AG04449 (cell line): ENCODE measurements around the gene DSE.

ENCODE experiments used
- CTCF ChIA-PET: fragments of 350-600 bp; formaldehyde crosslinking; extraction: SDS; loops from one replicate; lab custom pipeline; 2021; ENCODE audit warnings: antibody characterized with exemption; lab: Yijun Ruan, JAX
- POLR2A ChIA-PET: fragments of 400-600, 350-600 bp; formaldehyde crosslinking; extraction: SDS; loops from one replicate; lab custom pipeline; 2020; ENCODE audit warnings: antibody characterized with exemption, inconsistent platforms; lab: Yijun Ruan, JAX
- DNase-seq: peaks from one replicate; pipeline ENCODE4 v3.0.0-alpha.2; 2010; ENCODE audit warnings: low read depth, low spot score
- H3K4me3 ChIP-seq: 2 replicates; pipeline ENCODE4 v1.5.1; 2011; ENCODE audit warnings: low read depth, mild to moderate bottlenecking, control low read depth, low read length
- CTCF ChIP-seq: IDR thresholded peaks from one replicate; pipeline ENCODE4 v1.5.1; 2011; ENCODE audit warnings: mild to moderate bottlenecking, moderate library complexity, low read length, control low read depth, inconsistent platforms; ENCODE audit not compliant: insufficient read depth; ENCODE audit errors: missing control alignments

Gene DSE

GRCh38 chr6:116420341-116420740 is 49.6 kb downstream of the DSE start:
- ChIA-PET CTCF (interaction anchor here (1.2 to 6.3 kb wide), 3 partner anchors 12 to 132 kb away, joined by 3 to 26 read pairs (median 5); partner anchors contain the start of gene CALHM5), POLR2A (no interaction called here)
- DNase-seq: no peak
- TF ChIP-seq CTCF: no peak
- H3K4me3 ChIP-seq: no peak overlapping the region

GRCh38 chr6:116422238-116422637 is 51.5 kb downstream of the DSE start:
- H3K4me3 ChIP-seq: no peak overlapping the region
- no peak for DNase-seq
- CTCF ChIA-PET: interaction anchor here (1.2 to 6.3 kb wide), 5 partner anchors 26 to 205 kb away, joined by 3 to 26 read pairs (median 7); no protein-coding TSS in a partner anchor
- no peak for TF ChIP-seq CTCF
- POLR2A ChIA-PET: no interaction called here

GRCh38 chr6:116424001-116424400 is 53.3 kb downstream of the DSE start:
- CTCF ChIA-PET: interaction anchor here (1.4 to 6.3 kb wide), 4 partner anchors 10 to 156 kb away, joined by 3 to 26 read pairs (median 11); no protein-coding TSS in a partner anchor
- H3K4me3 ChIP-seq: no peak overlapping the region
- no peak for DNase-seq
- TF ChIP-seq CTCF: no peak
- POLR2A ChIA-PET: no interaction called here

- ChIA-PET CTCF (interaction anchor here (0.7 to 1.9 kb wide), 8 partner anchors 13 to 164 kb away, joined by 3 to 8 read pairs (median 4); no protein-coding TSS in a partner anchor), POLR2A (no interaction called here)
- H3K4me3 ChIP-seq: no peak overlapping the region
- no peak for TF ChIP-seq CTCF
- no peak for DNase-seq
Measured at GRCh38 chr6:116426551-116426950, 55.8 kb downstream of the DSE start.

- no peak for TF ChIP-seq CTCF
- no peak for DNase-seq
- ChIA-PET POLR2A (no interaction called here), CTCF (no interaction called here)
- no peak overlapping the region for H3K4me3 ChIP-seq
Measured at GRCh38 chr6:116429111-116429510, 58.4 kb downstream of the DSE start.

- no peak for DNase-seq
- ChIA-PET CTCF (interaction anchor here (1.1 to 3.4 kb wide), 4 partner anchors 101 to 152 kb away, joined by 3 to 15 read pairs (median 4); no protein-coding TSS in a partner anchor), POLR2A (no interaction called here)
- no peak overlapping the region for H3K4me3 ChIP-seq
- no peak for TF ChIP-seq CTCF
Measured at GRCh38 chr6:116430860-116431259, 60.1 kb downstream of the DSE start.
